ACC112 (cell line): ENCODE data around the gene LRRTM4.
"Not testable (repeated sequence)": the region's sequence is repeated elsewhere in the genome, so short reads cannot be mapped to it uniquely, and the experiment has no call there.

Experiments
- H2AFZ ChIP-seq: fragments of 200-600 bp; sonication (generic); one replicate; pipeline ENCODE4 v1.6.0; 2017; ENCODE audit warnings: antibody characterized with exemption, low read length; ENCODE audit not compliant: unreplicated experiment
- H3K27ac ChIP-seq: fragments of 200-600 bp; sonication (generic); 2 replicates; pipeline ENCODE4 v1.5.1; 2014; ENCODE audit warnings: low read depth, mild to moderate bottlenecking, antibody characterized with exemption, low read length, moderate library complexity
- H3K27me3 ChIP-seq: fragments of 200-600 bp; sonication (generic); 2 replicates; pipeline ENCODE4 v1.6.1; 2014; ENCODE audit warnings: mild to moderate bottlenecking, antibody characterized with exemption, low read length, moderate library complexity, mixed read lengths; ENCODE audit not compliant: insufficient read depth
- H3K36me3 ChIP-seq: fragments of 200-600 bp; sonication (generic); 2 replicates; pipeline ENCODE4 v1.6.1; 2016; ENCODE audit warnings: mild to moderate bottlenecking, antibody characterized with exemption, low read length, moderate library complexity, mixed read lengths; ENCODE audit not compliant: insufficient read depth
- H3K4me1 ChIP-seq: fragments of 200-600 bp; sonication (generic); one replicate; pipeline ENCODE4 v1.6.1; 2016; ENCODE audit warnings: low read length, mixed read lengths; ENCODE audit not compliant: insufficient read depth, unreplicated experiment, control insufficient read depth
- H3K4me3 ChIP-seq: fragments of 200-600 bp; sonication (generic); 2 replicates; pipeline ENCODE4 v1.5.1; 2014; ENCODE audit warnings: mild to moderate bottlenecking, low read depth, low read length
- H3K79me2 ChIP-seq: fragments of 200-600 bp; sonication (generic); one replicate; pipeline ENCODE4 v1.6.0; 2016; ENCODE audit warnings: low read length; ENCODE audit not compliant: control insufficient read depth, unreplicated experiment, insufficient read depth

The LRRTM4 gene

DNA sequence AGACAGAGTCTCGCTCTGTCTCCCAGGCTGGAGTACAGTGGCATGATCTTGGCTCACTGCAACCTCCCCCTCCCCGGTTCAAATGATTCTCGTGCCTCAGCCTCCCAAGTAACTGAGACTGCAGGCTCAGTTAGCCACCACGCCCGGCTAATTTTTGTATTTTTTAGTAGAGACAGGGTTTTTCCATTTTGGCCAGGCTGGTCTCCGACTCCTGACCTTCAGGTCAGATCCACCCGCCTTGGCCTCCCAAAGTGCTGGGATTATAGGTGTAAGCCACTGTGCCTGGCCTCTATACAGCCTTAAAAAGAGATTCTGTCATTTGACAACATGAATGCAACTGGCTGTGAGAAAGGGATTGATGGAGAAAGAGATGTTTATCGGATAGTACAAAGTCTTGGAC lies 426.7 kb downstream of the LRRTM4 start:
- not testable (repeated sequence) for H3K27me3 ChIP-seq, H3K36me3 ChIP-seq, H3K79me2 ChIP-seq, H2AFZ ChIP-seq, H3K27ac ChIP-seq, H3K4me3 ChIP-seq, H3K4me1 ChIP-seq

DNA sequence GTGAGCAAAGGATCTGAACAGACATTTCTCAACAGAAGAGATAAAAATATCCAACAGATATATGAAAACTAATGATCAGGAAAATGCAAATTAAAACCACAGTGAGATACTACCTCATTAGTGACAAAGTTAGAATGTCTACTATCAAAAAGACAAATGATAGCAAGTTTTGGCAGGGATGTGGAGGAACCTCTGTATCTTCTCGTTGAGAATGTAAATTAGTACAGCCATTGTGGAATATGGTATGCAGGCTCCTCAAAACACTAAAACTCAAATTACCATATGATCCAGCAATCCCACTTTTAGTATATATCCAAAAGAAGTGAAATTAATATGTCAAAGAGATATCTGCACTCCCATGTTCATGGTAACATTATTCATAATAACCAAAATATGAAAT lies 427.1 kb downstream of the LRRTM4 start:
- no peak overlapping the region for H3K4me3 ChIP-seq
- no peak overlapping the region for H2AFZ ChIP-seq
- H3K27me3 ChIP-seq: no peaks in the 10 kb centered on the region
- no peaks in the 10 kb centered on the region for H3K4me1 ChIP-seq
- H3K79me2 ChIP-seq: no peaks in the 10 kb centered on the region
- no peak overlapping the region for H3K27ac ChIP-seq
- no peaks in the 10 kb centered on the region for H3K36me3 ChIP-seq

DNA sequence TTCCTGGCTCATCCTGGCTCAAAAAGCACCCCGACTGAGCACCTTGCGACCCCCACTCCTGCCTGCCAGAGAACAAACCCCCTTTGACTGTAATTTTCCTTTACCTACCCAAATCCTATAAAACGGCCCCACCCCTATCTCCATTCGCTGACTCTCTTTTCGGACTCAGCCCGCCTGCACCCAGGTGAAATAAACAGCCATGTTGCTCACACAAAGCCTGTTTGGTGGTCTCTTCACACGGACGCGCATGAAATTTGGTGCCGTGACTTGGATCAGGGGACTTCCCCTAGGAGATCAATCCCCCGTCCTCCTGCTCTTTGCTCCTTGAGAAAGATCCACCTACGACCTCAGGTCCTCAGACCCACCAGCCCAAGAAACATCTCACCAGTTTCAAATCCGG lies 433.8 kb downstream of the LRRTM4 start:
- not testable (repeated sequence) for H2AFZ ChIP-seq, H3K79me2 ChIP-seq, H3K4me3 ChIP-seq, H3K4me1 ChIP-seq, H3K36me3 ChIP-seq, H3K27ac ChIP-seq, H3K27me3 ChIP-seq

DNA sequence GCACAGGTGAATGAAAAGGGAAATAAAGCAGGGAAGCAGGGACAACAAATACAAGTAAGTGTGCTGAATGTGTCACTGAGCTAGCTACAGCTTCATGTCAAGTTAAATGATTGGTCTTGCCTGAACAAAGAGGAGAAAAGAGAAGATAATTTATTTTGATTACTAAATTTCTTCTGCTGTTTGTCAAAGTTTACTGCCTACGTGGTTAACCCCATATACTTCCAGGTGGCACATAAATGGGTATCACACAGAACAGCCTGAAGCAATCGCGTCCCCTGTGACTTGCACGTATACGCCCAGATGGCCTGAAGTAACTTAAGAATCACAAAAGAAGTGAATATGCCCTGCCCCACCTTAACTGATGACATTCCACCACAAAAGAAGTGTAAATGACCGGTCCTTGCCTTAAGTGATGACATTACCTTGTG lies 434.2 kb downstream of the LRRTM4 start:
- H3K27ac ChIP-seq: no peak overlapping the region
- no peak overlapping the region for H2AFZ ChIP-seq
- H3K4me3 ChIP-seq: no peak overlapping the region
- no peaks in the 10 kb centered on the region for H3K4me1 ChIP-seq
- H3K79me2 ChIP-seq: no peaks in the 10 kb centered on the region
- no peaks in the 10 kb centered on the region for H3K36me3 ChIP-seq
- H3K27me3 ChIP-seq: no peaks in the 10 kb centered on the region

DNA sequence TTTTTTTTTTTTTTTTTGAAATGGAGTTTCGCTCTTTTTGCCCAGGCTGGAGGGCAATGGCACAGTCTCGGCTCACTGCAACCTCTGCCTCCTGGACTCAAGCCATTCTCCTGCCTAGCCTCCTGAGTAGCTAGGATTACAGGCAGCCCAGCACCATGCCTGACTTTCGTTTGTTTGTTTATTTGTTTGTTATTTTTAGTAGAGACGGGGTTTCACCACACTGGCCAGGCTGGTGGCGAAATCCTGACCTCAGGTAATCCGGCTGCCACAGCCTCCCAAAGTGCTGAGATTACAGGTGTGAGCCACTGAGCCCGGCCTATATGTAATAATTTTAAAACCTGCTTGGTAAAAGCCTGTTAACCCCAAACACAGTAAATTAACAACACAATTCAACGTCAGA lies 435.7 kb downstream of the LRRTM4 start:
- no peaks in the 10 kb centered on the region for H3K79me2 ChIP-seq
- H3K36me3 ChIP-seq: no peaks in the 10 kb centered on the region
- H3K27me3 ChIP-seq: no peaks in the 10 kb centered on the region
- H3K4me3 ChIP-seq: no peak overlapping the region
- H3K4me1 ChIP-seq: no peaks in the 10 kb centered on the region
- H3K27ac ChIP-seq: no peak overlapping the region
- no peak overlapping the region for H2AFZ ChIP-seq

DNA sequence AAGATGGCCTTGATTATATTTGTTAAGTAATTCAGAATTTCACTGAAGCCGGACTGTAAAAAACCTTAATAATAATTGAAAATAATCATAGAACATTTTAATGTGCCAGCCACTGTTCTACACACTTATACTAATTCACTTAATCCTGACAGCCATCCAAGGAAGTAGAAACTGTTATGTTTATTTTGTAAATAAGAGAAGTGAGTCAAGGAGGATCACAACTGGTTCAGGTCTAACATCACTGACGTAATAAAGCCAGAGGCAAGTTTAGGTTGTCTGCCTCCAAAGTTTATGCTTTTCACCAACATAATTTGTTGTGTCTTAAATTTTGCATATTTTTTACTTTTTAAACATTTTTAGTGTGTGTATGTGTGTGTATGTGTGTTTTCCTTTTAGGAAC lies 436.1 kb downstream of the LRRTM4 start:
- Histone ChIP-seq H3K79me2 (no peaks in the 10 kb centered on the region), H3K27ac (no peak overlapping the region), H2AFZ (no peak overlapping the region), H3K36me3 (no peaks in the 10 kb centered on the region), H3K4me1 (no peaks in the 10 kb centered on the region), H3K4me3 (no peak overlapping the region), H3K27me3 (no peaks in the 10 kb centered on the region)

DNA sequence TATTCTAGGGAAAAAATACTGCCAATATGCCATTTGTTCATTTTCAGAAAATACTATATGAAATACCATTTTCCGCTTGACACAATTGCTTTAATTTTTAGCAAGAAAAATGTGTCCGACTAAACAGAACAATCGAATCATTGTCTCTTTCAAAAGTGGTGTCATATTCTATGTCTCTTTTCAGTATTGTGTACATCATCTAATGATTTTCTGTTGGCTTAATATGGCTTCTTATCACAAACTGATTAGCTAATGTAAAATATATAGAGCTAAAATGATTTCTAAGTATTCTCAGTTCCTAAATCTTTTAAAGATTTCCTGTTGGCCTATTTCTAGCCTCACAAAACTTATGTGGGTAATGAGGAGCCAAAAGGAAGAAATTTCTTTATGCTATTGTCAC lies 436.6 kb downstream of the LRRTM4 start:
- Histone ChIP-seq H3K4me1 (no peaks in the 10 kb centered on the region), H3K4me3 (no peak overlapping the region), H3K36me3 (no peaks in the 10 kb centered on the region), H3K27ac (no peak overlapping the region), H3K79me2 (no peaks in the 10 kb centered on the region), H2AFZ (no peak overlapping the region), H3K27me3 (no peaks in the 10 kb centered on the region)

DNA sequence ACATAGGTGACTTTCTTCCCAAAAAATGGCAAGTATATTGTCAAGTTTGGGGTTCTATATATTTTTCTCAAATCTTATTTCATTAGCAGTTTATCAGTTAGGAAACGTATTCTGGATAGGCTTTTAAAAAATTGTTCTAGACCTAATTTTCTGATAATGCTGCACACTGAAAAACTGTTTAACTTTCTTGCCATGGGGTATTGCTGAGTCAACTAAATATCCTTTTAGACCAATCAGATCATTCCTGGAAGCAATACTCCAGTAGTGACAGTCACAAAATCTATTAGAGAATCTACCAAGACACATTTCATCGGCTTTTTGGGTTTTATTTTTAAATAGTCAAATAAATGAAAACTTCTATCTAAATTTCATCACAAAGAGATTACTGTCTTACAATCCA lies 440.6 kb downstream of the LRRTM4 start:
- no peak overlapping the region for H3K27ac ChIP-seq
- H3K36me3 ChIP-seq: no peaks in the 10 kb centered on the region
- H2AFZ ChIP-seq: no peak overlapping the region
- no peak overlapping the region for H3K4me3 ChIP-seq
- H3K79me2 ChIP-seq: no peaks in the 10 kb centered on the region
- H3K4me1 ChIP-seq: no peaks in the 10 kb centered on the region
- H3K27me3 ChIP-seq: no peaks in the 10 kb centered on the region

DNA sequence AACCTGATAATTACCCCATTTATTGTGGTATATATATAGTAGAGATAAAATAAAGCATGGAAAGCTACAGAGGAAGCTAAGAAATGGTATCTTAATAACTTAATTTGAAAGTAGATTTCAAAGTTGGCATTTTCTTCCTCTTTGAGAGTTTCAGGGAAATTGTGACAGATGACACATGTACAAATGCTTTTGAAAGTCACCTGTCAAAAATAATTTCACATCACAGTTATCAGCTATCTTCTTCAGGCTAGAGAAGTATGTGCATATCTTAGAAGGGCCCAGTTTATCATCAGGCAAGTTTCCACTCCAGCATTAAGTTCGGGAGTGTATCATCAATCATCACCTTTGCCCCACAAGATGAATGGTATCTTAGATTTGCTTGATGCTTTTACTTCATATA lies 457.9 kb downstream of the LRRTM4 start:
- H3K36me3 ChIP-seq: no peaks in the 10 kb centered on the region
- H3K27me3 ChIP-seq: no peaks in the 10 kb centered on the region
- no peak overlapping the region for H3K27ac ChIP-seq
- H3K4me3 ChIP-seq: no peak overlapping the region
- H3K4me1 ChIP-seq: no peaks in the 10 kb centered on the region
- no peak overlapping the region for H2AFZ ChIP-seq
- no peaks in the 10 kb centered on the region for H3K79me2 ChIP-seq

DNA sequence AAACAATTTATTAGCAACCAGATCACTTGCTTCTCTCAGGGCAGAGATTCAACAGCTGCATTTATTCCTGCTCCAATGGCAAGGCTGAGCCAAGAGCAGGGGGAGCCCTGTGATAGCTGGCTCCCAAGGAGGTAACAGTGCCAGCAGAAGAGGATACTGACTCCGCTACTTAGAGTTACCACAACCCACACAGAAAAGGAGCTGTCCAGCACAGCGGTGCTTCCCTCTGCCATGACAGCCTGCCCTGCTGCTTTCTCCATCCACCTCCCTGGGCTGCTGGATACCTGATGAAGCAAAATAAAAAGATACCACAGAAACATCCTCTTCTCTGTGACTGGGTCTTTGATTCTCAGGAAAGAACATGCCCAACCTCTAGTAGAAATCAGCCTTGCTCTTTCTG lies 467.2 kb downstream of the LRRTM4 start:
- no peak overlapping the region for H2AFZ ChIP-seq
- H3K27ac ChIP-seq: no peak overlapping the region
- H3K4me3 ChIP-seq: no peak overlapping the region
- H3K36me3 ChIP-seq: no peaks in the 10 kb centered on the region
- H3K4me1 ChIP-seq: no peaks in the 10 kb centered on the region
- H3K27me3 ChIP-seq: no peaks in the 10 kb centered on the region
- no peaks in the 10 kb centered on the region for H3K79me2 ChIP-seq

DNA sequence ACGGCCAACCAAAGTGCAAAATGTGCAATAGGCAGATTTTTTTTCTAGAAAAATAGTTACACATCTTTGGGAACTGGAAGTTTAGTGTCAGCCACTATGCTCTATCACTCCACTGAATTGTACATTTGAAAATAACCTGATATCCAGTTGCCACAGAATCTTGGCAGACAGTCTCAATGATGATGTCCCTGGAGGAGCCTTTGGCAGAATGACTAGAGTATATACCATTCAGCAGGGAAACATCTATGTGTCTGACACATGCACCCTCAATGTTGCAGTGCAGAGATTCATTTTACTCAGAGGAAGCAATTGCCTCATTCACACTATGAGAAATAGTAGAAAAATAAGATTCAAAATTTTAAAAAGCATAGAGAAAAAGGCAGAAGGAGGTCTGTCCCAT lies 475.8 kb downstream of the LRRTM4 start:
- no peaks in the 10 kb centered on the region for H3K79me2 ChIP-seq
- no peak overlapping the region for H3K4me3 ChIP-seq
- no peak overlapping the region for H3K27ac ChIP-seq
- no peaks in the 10 kb centered on the region for H3K36me3 ChIP-seq
- no peaks in the 10 kb centered on the region for H3K4me1 ChIP-seq
- no peaks in the 10 kb centered on the region for H3K27me3 ChIP-seq
- no peak overlapping the region for H2AFZ ChIP-seq

DNA sequence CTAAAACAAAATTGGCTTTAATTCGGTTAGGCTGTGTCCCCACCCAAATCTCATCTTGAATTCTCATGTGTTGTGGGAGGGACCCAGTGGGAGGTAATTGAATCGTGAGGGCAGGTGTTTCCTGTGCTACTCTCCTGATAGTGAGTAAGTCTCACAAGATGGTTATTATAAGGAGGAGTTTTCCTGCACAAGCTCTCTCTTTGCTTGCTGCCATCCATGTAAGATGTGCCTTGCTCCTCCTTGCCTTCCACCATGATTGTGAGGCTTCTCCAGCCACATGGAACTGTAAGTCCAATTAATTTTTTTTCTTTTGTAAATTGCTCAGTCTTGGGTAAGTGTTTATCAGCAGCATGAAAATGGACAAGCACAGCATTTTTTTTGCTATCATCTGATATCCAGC lies 476.7 kb downstream of the LRRTM4 start:
- not testable (repeated sequence) for H3K27me3 ChIP-seq, H3K4me1 ChIP-seq, H3K79me2 ChIP-seq, H3K36me3 ChIP-seq, H2AFZ ChIP-seq, H3K4me3 ChIP-seq, H3K27ac ChIP-seq
